GM20000 (cell line): ENCODE measurements around the gene GPR78.

Experiments
- DNase-seq: peaks from one replicate; pipeline ENCODE4 v3.0.0; 2012; ENCODE audit warnings: low spot score
- CTCF ChIP-seq: IDR thresholded peaks from 2 replicates; pipeline ENCODE4 v1.5.1; 2012; ENCODE audit warnings: mild to moderate bottlenecking, control low read depth; ENCODE audit errors: extremely low read depth, missing control alignments

The GPR78 gene

GRCh38 chr4:8589823-8590545 is 9.8 kb downstream of the GPR78 start:
- no peak for DNase-seq
- TF ChIP-seq CTCF = no peak

- TF ChIP-seq CTCF = no peak
- no peak for DNase-seq
These were observed 10.3 kb downstream of the GPR78 start for GRCh38 chr4:8590546-8590880.

GRCh38 chr4:8591114-8591513 is 10.9 kb downstream of the GPR78 start:
- DNase-seq = no peak
- TF ChIP-seq CTCF = no peak

- DNase-seq = no peak
- TF ChIP-seq CTCF = no peak
These were observed 11.6 kb downstream of the GPR78 start for GRCh38 chr4:8591626-8592365.

GRCh38 chr4:8592366-8593263 is 12.4 kb downstream of the GPR78 start, which contains the start of gene CPZ:
CPZ (plus strand) TSS chr4:8592765; CDS start chr4:8592834, 69 bp downstream.
- TF ChIP-seq CTCF = no peak
- DNase-seq = no peak

GRCh38 chr4:8593264-8594096 is 13.3 kb downstream of the GPR78 start:
- no peak for TF ChIP-seq CTCF
- DNase-seq = no peak
